Mesendoderm (in vitro differentiated cells): Measurements from ENCODE around the gene TAPT1.

Experiments
- DNase-seq: peaks from one replicate; pipeline ENCODE4 v3.0.0; 2013
- H2AK5ac ChIP-seq: 2 replicates; pipeline ENCODE4 v1.6.1; 2013; ENCODE audit warnings: low read length, inconsistent platforms
- H2BK120ac ChIP-seq: 2 replicates; pipeline ENCODE4 v1.6.1; 2013; ENCODE audit warnings: low read depth, mild to moderate bottlenecking, low read length, moderate library complexity, mixed read lengths
- H2BK15ac ChIP-seq: replicated peaks from 2 replicates; pipeline ENCODE4 v1.6.1; 2013; ENCODE audit warnings: low read depth, mild to moderate bottlenecking, moderate library complexity
- H2BK5ac ChIP-seq: 2 replicates; pipeline ENCODE4 v1.6.1; 2013; ENCODE audit warnings: low read length, inconsistent platforms
- H3K18ac ChIP-seq: 2 replicates; pipeline ENCODE4 v1.6.1; 2013; ENCODE audit warnings: mild to moderate bottlenecking, low read length, mixed read lengths
- H3K23ac ChIP-seq: one replicate; pipeline ENCODE4 v1.6.1; 2013; ENCODE audit warnings: low read length
- H3K27ac ChIP-seq: 2 replicates; pipeline ENCODE4 v1.5.1; 2013; ENCODE audit warnings: low read depth, mild to moderate bottlenecking, inconsistent platforms, low read length, moderate library complexity
- H3K27me3 ChIP-seq: 2 replicates; pipeline ENCODE4 v1.6.1; 2013; ENCODE audit warnings: low read length, control low read depth, mild to moderate bottlenecking, inconsistent platforms; ENCODE audit not compliant: insufficient read depth, poor library complexity
- H3K36me3 ChIP-seq: 2 replicates; pipeline ENCODE4 v1.6.1; 2013; ENCODE audit warnings: low read length, inconsistent platforms; ENCODE audit not compliant: control insufficient read depth, insufficient read depth
- H3K4ac ChIP-seq: one replicate; pipeline ENCODE4 v1.6.1; 2013; ENCODE audit warnings: low read depth, mild to moderate bottlenecking, low read length, moderate library complexity
- H3K4me1 ChIP-seq: 2 replicates; pipeline ENCODE4 v1.6.1; 2013; ENCODE audit warnings: low read depth, low read length, inconsistent platforms; ENCODE audit not compliant: control insufficient read depth
- H3K4me2 ChIP-seq: 2 replicates; pipeline ENCODE4 v1.6.1; 2013; ENCODE audit warnings: low read length
- H3K4me3 ChIP-seq: 2 replicates; pipeline ENCODE4 v1.5.1; 2013; ENCODE audit warnings: mild to moderate bottlenecking, low read length
- H3K56ac ChIP-seq: one replicate; pipeline ENCODE4 v1.6.1; 2013; ENCODE audit warnings: low read length
- H3K79me1 ChIP-seq: 2 replicates; pipeline ENCODE4 v1.6.1; 2013; ENCODE audit warnings: low read length, inconsistent platforms
- H3K79me2 ChIP-seq: 2 replicates; pipeline ENCODE4 v1.6.1; 2013; ENCODE audit warnings: mild to moderate bottlenecking, low read length; ENCODE audit not compliant: control insufficient read depth, insufficient read depth
- H3K9ac ChIP-seq: 2 replicates; pipeline ENCODE4 v1.6.1; 2013; ENCODE audit warnings: low read length, inconsistent platforms
- H4K5ac ChIP-seq: one replicate; pipeline ENCODE4 v1.6.1; 2013; ENCODE audit warnings: low read length
- H4K8ac ChIP-seq: one replicate; pipeline ENCODE4 v1.6.1; 2013; ENCODE audit warnings: low read depth, mild to moderate bottlenecking, control low read depth, low read length, moderate library complexity
- WGBS: extraction: QIAGEN DNeasy Blood & Tissue Kit; methylation state at CpG from one replicate; pipeline ENCODE4 v1.1.7; 2013; ENCODE audit warnings: low lambda C conversion rate, missing lambda C conversion rate; ENCODE audit not compliant: insufficient coverage; ENCODE audit errors: extremely low coverage; 5-methylcytosine and 5-hydroxymethylcytosine counted together

Gene TAPT1

DNA sequence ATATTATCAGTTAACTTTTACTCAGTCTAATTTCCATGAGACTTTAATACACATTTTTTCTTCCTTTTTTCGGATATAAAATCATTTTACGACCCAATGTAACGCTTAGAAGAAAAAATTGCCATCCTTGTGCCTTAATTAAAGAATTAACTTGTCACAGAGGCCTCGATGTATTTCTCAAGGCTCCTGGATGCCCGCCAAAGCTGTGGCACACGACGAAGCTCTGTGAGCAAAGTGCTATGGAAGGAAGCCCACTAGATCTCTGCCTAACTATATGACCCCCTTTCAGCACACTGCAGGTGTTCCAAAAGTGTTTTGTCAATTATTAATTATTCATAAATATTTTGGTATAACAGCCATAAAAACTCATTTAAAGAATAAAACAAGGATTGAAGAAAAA is 54.4 kb downstream of the TAPT1 start:
- Histone ChIP-seq H2BK120ac (no peak overlapping the region), H3K79me1 (no peaks in the 10 kb centered on the region), H3K79me2 (no peaks in the 10 kb centered on the region), H3K27ac (no peak overlapping the region), H3K56ac (no peak overlapping the region), H3K36me3 (no peaks in the 10 kb centered on the region), H4K5ac (no peak overlapping the region), H3K27me3 (no peaks in the 10 kb centered on the region), H2BK5ac (no peak overlapping the region), H3K4me2 (no peak overlapping the region), H3K4me1 (no peaks in the 10 kb centered on the region), H2BK15ac (no peak overlapping the region), H4K8ac (no peak overlapping the region), H3K18ac (no peak overlapping the region), H3K4ac (no peak overlapping the region), H3K9ac (no peak overlapping the region), H3K23ac (no peak overlapping the region), H3K4me3 (no peak overlapping the region), H2AK5ac (no peak overlapping the region)
- no CpG with 5 or more reads among the region's 7 CpGs for WGBS
- no peak for DNase-seq

DNA sequence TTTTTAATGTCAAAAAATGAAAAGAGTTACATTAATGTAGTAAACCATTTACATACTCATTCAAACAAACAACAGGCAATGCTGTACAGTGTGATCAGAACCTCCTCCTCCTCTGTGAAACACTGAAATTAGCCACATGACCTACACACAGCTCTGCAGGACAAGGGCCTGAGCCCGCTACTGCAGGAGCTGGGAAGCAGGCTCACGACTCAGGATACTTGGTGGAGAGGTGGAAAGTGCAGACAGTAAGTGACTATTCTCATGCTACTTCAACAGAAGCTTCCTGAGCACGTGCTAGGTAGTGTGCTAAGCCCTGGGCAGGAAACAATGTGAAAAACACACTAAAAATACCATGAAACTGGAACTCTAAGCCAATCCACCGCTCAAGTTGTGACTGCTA is 56.8 kb downstream of the TAPT1 start:
- H3K79me1 ChIP-seq, result no peaks in the 10 kb centered on the region
- H3K9ac ChIP-seq, result no peak overlapping the region
- no peak overlapping the region for H3K23ac ChIP-seq
- H3K4ac ChIP-seq, result no peak overlapping the region
- no peak overlapping the region for H3K27ac ChIP-seq
- H2BK5ac ChIP-seq, result no peak overlapping the region
- DNase-seq, result no peak
- no peak overlapping the region for H2BK120ac ChIP-seq
- no peak overlapping the region for H4K8ac ChIP-seq
- no peak overlapping the region for H3K18ac ChIP-seq
- H3K4me1 ChIP-seq, result no peaks in the 10 kb centered on the region
- H3K4me3 ChIP-seq, result no peak overlapping the region
- no CpG with 5 or more reads among the region's 4 CpGs for WGBS
- H3K56ac ChIP-seq, result no peak overlapping the region
- H2BK15ac ChIP-seq, result no peak overlapping the region
- H2AK5ac ChIP-seq, result no peak overlapping the region
- no peaks in the 10 kb centered on the region for H3K27me3 ChIP-seq
- H3K79me2 ChIP-seq, result no peaks in the 10 kb centered on the region
- H3K36me3 ChIP-seq, result no peaks in the 10 kb centered on the region
- H3K4me2 ChIP-seq, result no peak overlapping the region
- no peak overlapping the region for H4K5ac ChIP-seq

- H3K4me1 ChIP-seq, result no peaks in the 10 kb centered on the region
- no peak overlapping the region for H3K4me3 ChIP-seq
- no peak overlapping the region for H2AK5ac ChIP-seq
- H2BK5ac ChIP-seq, result no peak overlapping the region
- H3K79me2 ChIP-seq, result no peaks in the 10 kb centered on the region
- no peak overlapping the region for H4K8ac ChIP-seq
- whole genome bisulfite sequencing, result no CpG with 5 or more reads among the region's 3 CpGs
- no peak for DNase-seq
- no peak overlapping the region for H3K56ac ChIP-seq
- H3K9ac ChIP-seq, result no peak overlapping the region
- no peak overlapping the region for H3K4ac ChIP-seq
- no peaks in the 10 kb centered on the region for H3K79me1 ChIP-seq
- H3K4me2 ChIP-seq, result no peak overlapping the region
- H4K5ac ChIP-seq, result no peak overlapping the region
- no peak overlapping the region for H3K23ac ChIP-seq
- H3K36me3 ChIP-seq, result no peaks in the 10 kb centered on the region
- H2BK15ac ChIP-seq, result no peak overlapping the region
- no peak overlapping the region for H3K27ac ChIP-seq
- no peaks in the 10 kb centered on the region for H3K27me3 ChIP-seq
- no peak overlapping the region for H3K18ac ChIP-seq
- no peak overlapping the region for H2BK120ac ChIP-seq
These were observed 57.4 kb downstream of the TAPT1 start for GRCh38 chr4:16168710-16169388.

DNA sequence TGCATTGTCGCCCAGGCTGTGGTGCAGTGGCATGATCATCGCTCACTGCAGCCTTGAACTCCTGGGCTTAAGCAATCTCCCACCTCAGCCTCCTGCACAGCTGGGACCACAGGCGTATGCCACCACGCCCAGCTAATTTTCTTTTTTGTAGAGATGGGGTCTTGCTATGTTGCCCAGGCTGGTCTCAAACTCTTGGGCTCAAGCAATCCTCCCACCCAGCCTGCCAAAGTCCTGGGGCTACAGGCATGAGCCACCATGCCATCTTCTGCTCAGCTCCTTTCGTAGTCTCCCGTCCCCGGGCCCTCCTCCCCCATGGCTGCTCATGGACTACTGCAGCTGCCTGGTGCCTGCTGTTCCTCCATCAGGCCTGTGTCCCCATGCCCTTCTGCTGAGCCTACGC is 58.1 kb downstream of the TAPT1 start:
- Histone ChIP-seq H2BK5ac (no peak overlapping the region), H3K18ac (no peak overlapping the region), H3K23ac (no peak overlapping the region), H2AK5ac (no peak overlapping the region), H3K4me3 (no peak overlapping the region), H3K9ac (no peak overlapping the region), H3K36me3 (peaks cover 2% of the 10 kb centered on the region), H3K79me2 (no peaks in the 10 kb centered on the region), H2BK120ac (no peak overlapping the region), H4K5ac (no peak overlapping the region), H3K79me1 (no peaks in the 10 kb centered on the region), H3K4me2 (no peak overlapping the region), H3K4ac (no peak overlapping the region), H2BK15ac (no peak overlapping the region), H3K4me1 (no peaks in the 10 kb centered on the region), H4K8ac (no peak overlapping the region), H3K27ac (no peak overlapping the region), H3K56ac (no peak overlapping the region), H3K27me3 (no peaks in the 10 kb centered on the region)
- no CpG with 5 or more reads among the region's 8 CpGs for WGBS
- DNase-seq, result no peak

DNA sequence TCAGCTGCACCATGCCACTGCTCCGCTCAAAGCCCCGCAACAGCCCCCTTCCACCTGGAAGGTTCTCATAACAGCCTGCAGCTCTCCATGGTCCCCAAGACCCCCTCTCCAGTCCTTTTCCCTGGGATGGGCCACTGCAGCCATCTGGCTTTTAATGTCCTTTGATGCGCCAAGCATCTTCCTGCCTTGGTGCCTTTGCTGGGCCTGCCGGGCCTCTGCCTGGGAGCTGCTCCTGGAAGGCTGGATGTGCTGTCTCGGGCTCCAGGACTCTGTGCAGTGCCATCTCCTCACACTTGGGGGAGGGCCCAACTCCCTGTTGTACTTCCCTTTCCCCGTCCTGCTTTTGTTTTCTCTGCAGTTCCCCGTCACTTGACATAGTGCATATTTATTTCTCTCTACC is 60.3 kb downstream of the TAPT1 start:
- Histone ChIP-seq H3K27me3 (no peaks in the 10 kb centered on the region), H4K5ac (no peak overlapping the region), H3K79me1 (no peaks in the 10 kb centered on the region), H3K18ac (no peak overlapping the region), H3K79me2 (no peaks in the 10 kb centered on the region), H2AK5ac (no peak overlapping the region), H3K23ac (no peak overlapping the region), H3K36me3 (peaks cover 2% of the 10 kb centered on the region), H3K4me1 (no peaks in the 10 kb centered on the region), H2BK120ac (no peak overlapping the region), H3K4me2 (no peak overlapping the region), H4K8ac (no peak overlapping the region), H3K56ac (no peak overlapping the region), H3K9ac (no peak overlapping the region), H2BK15ac (no peak overlapping the region), H3K4me3 (no peak overlapping the region), H3K4ac (no peak overlapping the region), H2BK5ac (no peak overlapping the region), H3K27ac (no peak overlapping the region)
- no CpG with 5 or more reads among the region's 7 CpGs for WGBS
- DNase-seq, result no peak

- no peak overlapping the region for H4K8ac ChIP-seq
- no peak overlapping the region for H3K27ac ChIP-seq
- no peak for DNase-seq
- H3K4me2 ChIP-seq, result no peak overlapping the region
- no peak overlapping the region for H3K4ac ChIP-seq
- H3K36me3 ChIP-seq, result peaks cover 2% of the 10 kb centered on the region
- H3K9ac ChIP-seq, result no peak overlapping the region
- H3K23ac ChIP-seq, result no peak overlapping the region
- H3K27me3 ChIP-seq, result no peaks in the 10 kb centered on the region
- no peak overlapping the region for H3K18ac ChIP-seq
- no peak overlapping the region for H3K56ac ChIP-seq
- no peak overlapping the region for H2BK5ac ChIP-seq
- no peak overlapping the region for H3K4me3 ChIP-seq
- no peaks in the 10 kb centered on the region for H3K79me2 ChIP-seq
- no peak overlapping the region for H2AK5ac ChIP-seq
- H2BK120ac ChIP-seq, result no peak overlapping the region
- no peak overlapping the region for H4K5ac ChIP-seq
- H2BK15ac ChIP-seq, result no peak overlapping the region
- no CpG with 5 or more reads among the region's 4 CpGs for WGBS
- no peaks in the 10 kb centered on the region for H3K79me1 ChIP-seq
- H3K4me1 ChIP-seq, result no peaks in the 10 kb centered on the region
These were observed 63.4 kb downstream of the TAPT1 start for GRCh38 chr4:16162891-16163290.
